Measurements from ENCODE around the gene ST3GAL2.

DNA sequence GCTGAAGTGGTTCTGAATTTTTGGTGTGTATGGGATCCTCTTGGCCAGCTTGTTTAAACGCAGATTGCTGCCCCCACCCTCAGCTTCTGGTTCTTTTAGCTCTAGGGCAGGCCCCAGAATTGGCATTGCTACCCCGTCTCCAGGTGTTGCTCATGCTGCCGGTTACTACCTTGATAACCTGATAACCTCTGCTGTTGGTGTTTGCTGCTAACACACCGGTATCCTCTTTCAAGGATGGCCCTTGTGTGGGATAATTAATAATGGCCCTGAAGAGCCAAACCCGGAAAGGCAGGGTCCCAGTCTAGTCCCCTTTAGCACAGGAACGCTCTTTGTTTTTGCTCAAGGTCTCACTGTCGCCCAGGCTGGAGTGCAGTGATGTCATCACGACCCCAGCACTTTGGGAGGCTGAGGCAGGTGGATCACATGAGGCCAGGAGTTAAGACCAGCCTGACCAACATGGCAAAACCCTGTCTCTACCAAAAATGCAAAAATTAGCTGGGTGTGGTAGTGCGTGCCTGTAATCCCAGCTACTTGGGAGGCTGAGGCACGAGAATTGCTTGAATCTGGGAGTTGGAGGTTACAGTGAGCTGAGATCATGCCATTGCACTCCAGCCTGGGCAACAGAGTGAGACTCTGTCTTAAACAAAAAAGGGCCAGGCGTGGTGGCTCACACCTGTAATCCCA, 1.3 kb upstream of the ST3GAL2 start:
- TF ChIP-seq, protein P1, sequence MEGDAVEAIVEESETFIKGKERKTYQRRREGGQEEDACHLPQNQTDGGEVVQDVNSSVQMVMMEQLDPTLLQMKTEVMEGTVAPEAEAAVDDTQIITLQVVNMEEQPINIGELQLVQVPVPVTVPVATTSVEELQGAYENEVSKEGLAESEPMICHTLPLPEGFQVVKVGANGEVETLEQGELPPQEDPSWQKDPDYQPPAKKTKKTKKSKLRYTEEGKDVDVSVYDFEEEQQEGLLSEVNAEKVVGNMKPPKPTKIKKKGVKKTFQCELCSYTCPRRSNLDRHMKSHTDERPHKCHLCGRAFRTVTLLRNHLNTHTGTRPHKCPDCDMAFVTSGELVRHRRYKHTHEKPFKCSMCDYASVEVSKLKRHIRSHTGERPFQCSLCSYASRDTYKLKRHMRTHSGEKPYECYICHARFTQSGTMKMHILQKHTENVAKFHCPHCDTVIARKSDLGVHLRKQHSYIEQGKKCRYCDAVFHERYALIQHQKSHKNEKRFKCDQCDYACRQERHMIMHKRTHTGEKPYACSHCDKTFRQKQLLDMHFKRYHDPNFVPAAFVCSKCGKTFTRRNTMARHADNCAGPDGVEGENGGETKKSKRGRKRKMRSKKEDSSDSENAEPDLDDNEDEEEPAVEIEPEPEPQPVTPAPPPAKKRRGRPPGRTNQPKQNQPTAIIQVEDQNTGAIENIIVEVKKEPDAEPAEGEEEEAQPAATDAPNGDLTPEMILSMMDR (IDR thresholded peaks at IDR 0.05), result no peak
- no peak for TF ChIP-seq POLR2A (IDR thresholded peaks at IDR 0.05)
